Measurements from ENCODE around the gene SLC27A5. TPM values are rescaled to one million over a fixed set of nuclear protein-coding genes. Genes with fewer than 3 reads are reported as not detected.

The SLC27A5 gene
- total RNA-seq, 2 experiments from 2014 or later: 21.7 to 26.6 TPM

DNA sequence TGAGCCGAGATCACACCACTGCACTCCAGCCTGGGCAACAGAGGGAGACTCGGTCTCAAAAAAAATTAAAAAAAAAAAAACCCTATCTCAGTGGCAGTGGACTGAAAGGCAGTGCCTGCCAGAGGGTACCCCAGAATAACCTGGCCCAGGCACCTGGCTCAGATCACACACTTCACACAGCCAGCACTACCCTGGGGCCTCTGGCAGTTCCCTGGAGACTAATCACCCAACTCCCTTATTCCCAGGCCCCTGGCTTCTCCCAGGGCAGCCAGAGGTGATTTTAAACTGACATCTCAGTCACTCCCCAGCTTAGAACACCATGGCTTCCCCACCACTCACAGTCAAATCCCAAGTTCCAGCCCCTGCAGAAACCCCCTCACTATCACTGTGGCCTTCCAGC lies 3.5 kb upstream of the SLC27A5 start:
- TF ChIP-seq, protein P1, sequence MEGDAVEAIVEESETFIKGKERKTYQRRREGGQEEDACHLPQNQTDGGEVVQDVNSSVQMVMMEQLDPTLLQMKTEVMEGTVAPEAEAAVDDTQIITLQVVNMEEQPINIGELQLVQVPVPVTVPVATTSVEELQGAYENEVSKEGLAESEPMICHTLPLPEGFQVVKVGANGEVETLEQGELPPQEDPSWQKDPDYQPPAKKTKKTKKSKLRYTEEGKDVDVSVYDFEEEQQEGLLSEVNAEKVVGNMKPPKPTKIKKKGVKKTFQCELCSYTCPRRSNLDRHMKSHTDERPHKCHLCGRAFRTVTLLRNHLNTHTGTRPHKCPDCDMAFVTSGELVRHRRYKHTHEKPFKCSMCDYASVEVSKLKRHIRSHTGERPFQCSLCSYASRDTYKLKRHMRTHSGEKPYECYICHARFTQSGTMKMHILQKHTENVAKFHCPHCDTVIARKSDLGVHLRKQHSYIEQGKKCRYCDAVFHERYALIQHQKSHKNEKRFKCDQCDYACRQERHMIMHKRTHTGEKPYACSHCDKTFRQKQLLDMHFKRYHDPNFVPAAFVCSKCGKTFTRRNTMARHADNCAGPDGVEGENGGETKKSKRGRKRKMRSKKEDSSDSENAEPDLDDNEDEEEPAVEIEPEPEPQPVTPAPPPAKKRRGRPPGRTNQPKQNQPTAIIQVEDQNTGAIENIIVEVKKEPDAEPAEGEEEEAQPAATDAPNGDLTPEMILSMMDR (IDR thresholded peaks at IDR 0.05): no peak
- ATAC-seq (no peak), DNase-seq (no peak)
- Mint-ChIP-seq H3K27ac (peak overlapping the region; percentile 56), H3K4me1 (ENCODE audit: low read depth) (peaks cover 35% of the 10 kb centered on the region), H3K4me3 (peak overlapping the region; percentile 88), H3K36me3 (ENCODE audit: low read depth) (peaks cover 20% of the 10 kb centered on the region), H3K27me3 (no peaks in the 10 kb centered on the region), H3K9me3 (no peaks in the 10 kb centered on the region)
- ChIA-PET CTCF (interaction anchor here (1.6 kb wide), 1 partner anchor 66 kb away, joined by 4 read pairs; no protein-coding TSS in a partner anchor), POLR2A (interaction anchor here (10.2 kb wide), 1 partner anchor 34 kb away, joined by 164 read pairs; the partner anchor contains the start of genes CHMP2A and TRIM28)
- intact Hi-C loops (cut with micrococcal nuclease): no loop called here

DNA sequence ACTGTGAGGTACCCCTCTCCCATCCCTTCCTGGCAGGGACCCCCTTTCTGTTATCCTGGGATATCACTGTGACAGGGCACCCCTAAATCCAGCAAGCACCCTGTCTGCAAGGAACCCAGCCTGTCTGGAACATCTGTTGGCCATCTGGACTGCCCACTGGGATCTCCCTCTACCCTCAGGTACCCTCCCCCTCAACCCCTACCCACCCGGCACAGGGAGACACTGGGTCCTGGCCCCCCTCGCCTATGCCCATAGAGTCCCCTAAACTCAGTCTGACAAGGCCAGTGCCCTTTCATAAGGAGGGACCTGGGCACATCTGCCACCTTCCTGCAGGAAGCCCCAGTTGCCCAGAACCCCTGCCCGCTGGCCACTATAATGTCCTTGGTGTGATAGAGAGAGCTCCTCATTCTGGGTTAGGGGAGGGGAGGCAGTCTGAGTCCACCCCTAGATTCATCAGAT lies 2.8 kb upstream of the SLC27A5 start:
- Mint-ChIP-seq H3K9me3 (no peaks in the 10 kb centered on the region), H3K4me1 (ENCODE audit: low read depth) (peaks cover 35% of the 10 kb centered on the region), H3K4me3 (peak overlapping the region; percentile 88), H3K27ac (peak overlapping the region; percentile 93), H3K36me3 (ENCODE audit: low read depth) (peaks cover 20% of the 10 kb centered on the region), H3K27me3 (no peaks in the 10 kb centered on the region)
- ChIA-PET POLR2A (interaction anchor here (0.8 to 10.2 kb wide), 6 partner anchors 16 to 64 kb away, joined by 3 to 164 read pairs (median 4); partner anchors contain the start of genes CHMP2A and TRIM28), CTCF (interaction anchor here (0.6 to 1.7 kb wide), 27 partner anchors 8 to 296 kb away, joined by 3 to 24 read pairs (median 4); partner anchors contain the start of genes CHMP2A, UBE2M and ZNF584)
- intact Hi-C loops (cut with micrococcal nuclease): no loop called here
- DNase-seq (no peak), ATAC-seq (no peak)
- TF ChIP-seq, protein P1 (IDR thresholded peaks at IDR 0.05): no peak

DNA sequence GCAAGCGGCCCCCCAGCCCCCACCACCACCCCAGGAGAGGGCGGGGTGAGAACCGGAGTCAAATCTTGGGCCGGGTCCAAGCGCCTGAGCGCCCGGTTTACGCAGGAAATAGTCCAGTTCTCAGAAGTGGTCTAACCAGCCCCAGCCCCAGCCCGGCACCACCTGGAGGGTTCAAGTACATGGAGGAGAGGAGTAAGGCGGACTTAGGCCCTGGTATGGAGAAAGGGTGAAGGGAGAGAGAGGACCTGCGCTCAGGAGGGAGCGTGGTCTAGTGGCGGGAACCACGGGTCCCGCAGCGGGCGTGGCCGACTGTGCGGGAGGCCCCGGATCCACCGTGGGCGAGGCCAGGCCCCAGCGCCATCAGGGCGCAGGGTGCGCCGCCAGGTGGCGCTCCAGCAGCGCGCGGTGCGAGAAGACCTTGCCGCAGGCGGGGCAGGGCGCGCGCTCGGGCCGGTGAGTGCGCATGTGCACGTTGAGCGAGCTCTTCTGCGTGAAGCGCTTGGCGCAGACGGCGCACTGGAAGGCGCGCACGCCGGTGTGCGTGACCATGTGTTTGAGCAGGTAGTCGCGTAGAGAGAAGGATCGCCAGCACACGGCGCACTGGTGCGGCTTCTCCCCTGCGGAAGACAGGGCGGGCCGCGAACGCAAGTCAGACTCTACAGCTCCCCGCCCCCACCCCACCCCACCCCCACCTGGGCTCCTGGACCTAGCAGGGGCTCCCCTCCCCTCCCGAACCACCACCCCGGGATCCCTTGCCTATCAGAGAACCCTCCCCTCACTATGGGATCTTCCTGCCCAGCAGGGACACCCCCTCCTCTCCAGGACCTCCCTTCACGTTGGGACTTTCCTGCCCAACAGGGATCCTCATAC lies 2.1 kb upstream of the SLC27A5 start:
- ChIA-PET POLR2A (interaction anchor here (0.8 to 10.2 kb wide), 7 partner anchors 14 to 64 kb away, joined by 3 to 164 read pairs (median 4); partner anchors contain the start of genes CHMP2A and TRIM28), CTCF (interaction anchor here (0.6 to 1.7 kb wide), 26 partner anchors 8 to 295 kb away, joined by 3 to 24 read pairs (median 4); partner anchors contain the start of genes CHMP2A, UBE2M and ZNF584)
- Mint-ChIP-seq H3K9me3 (no peaks in the 10 kb centered on the region), H3K4me3 (peak overlapping the region; percentile 88), H3K27ac (peak overlapping the region; percentile 93), H3K27me3 (no peaks in the 10 kb centered on the region), H3K36me3 (ENCODE audit: low read depth) (peaks cover 20% of the 10 kb centered on the region), H3K4me1 (ENCODE audit: low read depth) (peaks cover 35% of the 10 kb centered on the region)
- TF ChIP-seq, protein P1 (IDR thresholded peaks at IDR 0.05): peak; percentile 98
- ATAC-seq: peak; percentile 91
- peak; percentile 97 for DNase-seq
- intact Hi-C loops (cut with micrococcal nuclease): no loop called here

DNA sequence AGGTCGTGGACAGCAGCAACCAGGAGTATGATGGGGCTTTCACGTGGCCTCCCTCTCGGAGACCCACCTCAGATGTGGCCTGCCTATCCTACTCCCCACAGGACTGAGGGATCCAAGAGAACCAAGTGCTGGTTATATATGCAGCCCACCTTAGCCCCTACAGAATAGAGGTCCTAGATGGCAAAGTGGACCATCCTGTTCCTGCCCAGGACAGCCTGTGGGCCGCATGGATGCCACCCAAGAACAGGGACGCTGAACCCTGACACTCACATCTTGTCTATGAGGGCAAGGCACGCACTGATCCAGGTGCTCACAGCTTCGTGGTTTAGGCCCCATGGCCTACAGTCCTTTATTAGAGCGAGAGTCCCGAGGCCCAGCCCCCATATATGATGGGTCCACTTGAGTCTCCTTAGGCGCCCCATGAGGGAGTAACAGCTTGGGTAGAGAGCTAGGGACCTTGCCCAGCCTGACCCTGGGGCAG lies 1.5 kb upstream of the SLC27A5 start:
- Mint-ChIP-seq H3K9me3 (no peaks in the 10 kb centered on the region), H3K4me1 (ENCODE audit: low read depth) (peaks cover 28% of the 10 kb centered on the region), H3K36me3 (ENCODE audit: low read depth) (peaks cover 20% of the 10 kb centered on the region), H3K4me3 (peak overlapping the region; percentile 88), H3K27ac (peak overlapping the region; percentile 93), H3K27me3 (no peaks in the 10 kb centered on the region)
- ChIA-PET CTCF (interaction anchor here (1.0 to 1.7 kb wide), 12 partner anchors 9 to 295 kb away, joined by 3 to 24 read pairs (median 3); no protein-coding TSS in a partner anchor), POLR2A (interaction anchor here (1.0 to 10.2 kb wide), 6 partner anchors 13 to 63 kb away, joined by 3 to 164 read pairs (median 4); partner anchors contain the start of genes CHMP2A and TRIM28)
- intact Hi-C loops (cut with micrococcal nuclease): no loop called here
- DNase-seq (no peak), ATAC-seq (no peak)
- TF ChIP-seq, protein P1 (IDR thresholded peaks at IDR 0.05): no peak

Measured in activated CD8-positive, alpha-beta T cell treated with anti-CD3 and anti-CD28 coated beads for 36 hours (primary cell).